ENCODE measurements around the gene LRTM2.

DNA sequence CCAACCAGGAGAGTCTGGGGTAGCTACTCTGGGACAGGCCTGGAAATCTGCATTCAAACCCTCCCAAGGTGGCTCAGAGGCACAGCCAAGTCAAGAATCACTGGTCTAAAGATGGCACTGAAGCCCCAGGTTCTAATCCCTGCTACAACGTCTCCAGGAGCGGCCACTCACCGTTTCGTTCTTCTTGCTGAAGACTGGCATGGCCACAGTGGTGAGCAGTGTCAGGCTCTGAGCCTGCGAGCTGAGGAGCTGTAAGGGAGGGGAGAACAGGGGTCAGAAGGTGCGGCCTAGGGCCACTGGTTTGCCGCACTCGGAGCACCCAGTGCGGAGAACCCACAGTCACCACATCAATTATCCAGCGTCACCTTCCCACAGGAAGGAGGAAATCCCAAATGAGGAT, 59.3 kb downstream of the LRTM2 start:
- TF ChIP-seq CTCF (conservative IDR thresholded peaks at IDR 0.05) (no peak), EZH2 (IDR thresholded peaks at IDR 0.05; ENCODE audit: low read depth) (no peak)

All from PC-9 (cell line).